Urinary bladder (tissue), 4 donors: ENCODE results near the gene TMX4. TPM values are rescaled to one million over a fixed set of nuclear protein-coding genes. Genes with fewer than 3 reads are reported as not detected.
"Not testable (repeated sequence)": the region's sequence is repeated elsewhere in the genome, so short reads cannot be mapped to it uniquely, and the experiment has no call there.

Experiments
- DNase-seq: peaks from one replicate; pipeline ENCODE4 v3.0.0-alpha.2; 2015; ENCODE audit errors: extremely low spot score
- H3K27ac ChIP-seq: one replicate; pipeline ENCODE4 v1.5.1; 2013; ENCODE audit warnings: low read depth, mild to moderate bottlenecking, moderate library complexity
- H3K36me3 ChIP-seq: one replicate; pipeline ENCODE4 v1.6.1; 2013; ENCODE audit warnings: mild to moderate bottlenecking, moderate library complexity; ENCODE audit not compliant: insufficient read depth
- H3K4me1 ChIP-seq: one replicate; pipeline ENCODE4 v1.6.1; 2013; ENCODE audit warnings: mild to moderate bottlenecking, moderate library complexity; ENCODE audit not compliant: insufficient read depth
- H3K4me3 ChIP-seq: one replicate; pipeline ENCODE4 v1.5.1; 2013; ENCODE audit warnings: low read depth, low read length
- WGBS: extraction: QIAGEN DNeasy Blood & Tissue Kit; methylation state at CpG from one replicate; pipeline ENCODE4 v1.1.7; 2013; 5-methylcytosine and 5-hydroxymethylcytosine counted together
- polyA plus RNA-seq: library from polyadenylated mRNA; stranded (reverse); fragments of 200-250 nt; gene quantifications from one replicate; pipeline ENCODE4 v1.2.3, GENCODE V29; 2013
- total RNA-seq: library from RNA; depleted of rRNA; stranded (reverse); fragments of >200 nt; gene quantifications from one replicate; pipeline ENCODE4 v1.2.3, GENCODE V29; 2014
- donor health status: healthy with polysubstance abuse.
- donor health status: healthy.

The TMX4 gene
- total and polyA plus RNA-seq, 2 donors, result 32.3 to 41.1 TPM

DNA sequence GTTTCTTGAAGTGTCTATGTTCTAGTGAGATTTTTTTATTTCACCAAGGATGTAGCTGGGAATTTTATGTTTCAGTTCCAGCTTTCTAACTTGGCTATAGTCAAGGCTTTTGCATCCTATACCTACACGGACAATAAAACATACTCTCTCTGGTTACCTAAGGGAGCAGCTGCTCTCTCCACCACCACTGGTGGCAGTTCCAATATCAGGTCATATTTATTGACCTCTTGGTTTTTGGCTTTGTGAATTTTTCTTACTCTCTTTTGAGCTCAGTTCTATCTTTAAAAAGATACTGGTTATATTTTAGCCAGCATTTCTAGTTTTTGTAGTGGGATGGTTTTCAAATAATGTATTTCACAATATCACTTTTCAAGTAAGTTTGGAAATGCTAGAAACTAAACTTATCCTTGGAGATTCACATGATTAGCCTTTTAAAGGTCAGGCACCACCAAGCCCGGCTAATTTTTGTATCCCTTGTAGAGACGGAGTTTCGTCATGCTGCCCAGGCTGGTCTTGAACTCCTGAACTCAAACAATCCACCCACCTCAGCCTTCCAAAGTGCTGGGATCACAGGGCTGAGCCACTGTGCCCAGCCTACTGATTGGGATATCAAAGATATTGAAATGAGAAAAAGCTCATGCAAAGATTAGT is 44.7 kb downstream of the TMX4 start:
- Histone ChIP-seq H3K4me1 (no peaks in the 10 kb centered on the region), H3K4me3 (no peak overlapping the region), H3K27ac (no peak overlapping the region), H3K36me3 (no peaks in the 10 kb centered on the region)
- 89% methylated on average over 4 of the region's 4 CpGs for WGBS
- no peak for DNase-seq

DNA sequence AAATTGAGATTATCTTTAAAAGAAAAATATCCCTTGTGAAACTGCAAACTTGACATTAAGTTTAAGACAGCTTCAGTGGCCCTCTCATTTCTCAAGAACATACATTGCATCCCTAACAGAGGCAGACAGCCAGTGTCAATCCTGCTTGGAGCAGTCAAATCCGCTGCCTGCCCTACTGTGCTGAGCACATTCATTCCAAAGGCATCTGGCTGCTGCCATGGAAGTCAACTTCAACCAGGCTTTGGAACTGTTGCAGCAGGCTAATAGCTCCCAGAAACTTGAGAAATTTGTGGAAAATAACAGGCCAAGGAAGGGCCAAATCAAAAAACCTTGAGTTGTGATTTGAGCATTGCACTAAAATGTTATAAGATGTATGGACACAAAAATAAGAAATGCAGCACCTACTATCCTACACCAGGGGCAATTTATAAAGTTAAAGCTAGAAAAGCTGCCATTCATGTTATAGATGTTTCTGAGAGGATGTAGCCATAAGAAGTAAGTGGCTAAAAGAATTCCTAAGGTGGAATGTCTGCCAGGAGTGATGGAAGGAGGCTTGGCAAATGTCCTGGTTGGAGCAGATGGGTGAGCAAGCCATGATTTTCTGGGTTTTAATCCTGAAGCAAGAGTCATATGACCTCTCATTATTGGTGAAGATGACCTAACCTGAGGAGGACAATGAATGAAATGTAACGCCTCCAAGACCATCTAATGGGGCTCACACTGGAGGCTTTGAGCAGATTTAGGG is 47.9 kb downstream of the TMX4 start:
- Histone ChIP-seq H3K36me3 (no peaks in the 10 kb centered on the region), H3K4me3 (no peak overlapping the region), H3K4me1 (no peaks in the 10 kb centered on the region), H3K27ac (no peak overlapping the region)
- DNase-seq, result no peak
- 91% methylated on average over 2 of the region's 2 CpGs for WGBS

DNA sequence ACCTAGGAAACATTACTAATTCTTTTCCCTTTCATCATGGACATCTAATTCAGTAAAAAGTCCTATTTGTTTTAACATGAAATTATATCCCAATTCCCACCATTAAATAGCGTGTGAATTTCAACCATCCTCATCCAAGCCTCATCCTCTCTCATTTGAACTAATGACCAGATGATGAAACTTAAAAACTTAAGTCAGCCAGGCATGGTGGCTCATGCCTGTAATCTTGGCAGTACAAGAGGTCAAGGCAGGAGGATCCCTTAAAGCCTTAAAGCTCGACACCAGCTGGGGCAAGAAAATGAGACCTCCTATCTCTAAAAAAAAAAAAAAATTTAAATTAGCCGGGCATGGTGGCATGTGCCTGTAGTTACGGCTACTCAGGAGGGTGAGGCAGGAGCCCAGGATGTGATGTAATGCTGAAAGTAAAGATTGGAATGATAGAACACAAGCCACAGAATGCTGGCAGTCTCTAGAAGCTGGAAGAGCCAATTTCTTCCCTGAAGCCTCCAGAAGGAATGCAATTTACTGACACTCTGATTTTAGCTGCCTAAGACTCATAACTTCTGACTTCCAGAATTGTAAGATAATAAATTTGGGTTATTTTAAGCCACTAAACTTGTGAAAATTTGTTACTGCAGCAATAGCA is 52.2 kb downstream of the TMX4 start:
- DNase-seq, result no peak
- H3K4me1 ChIP-seq, result no peaks in the 10 kb centered on the region
- no peak overlapping the region for H3K4me3 ChIP-seq
- WGBS, result 59% methylated on average over 4 of the region's 4 CpGs
- H3K27ac ChIP-seq, result no peak overlapping the region
- no peaks in the 10 kb centered on the region for H3K36me3 ChIP-seq

DNA sequence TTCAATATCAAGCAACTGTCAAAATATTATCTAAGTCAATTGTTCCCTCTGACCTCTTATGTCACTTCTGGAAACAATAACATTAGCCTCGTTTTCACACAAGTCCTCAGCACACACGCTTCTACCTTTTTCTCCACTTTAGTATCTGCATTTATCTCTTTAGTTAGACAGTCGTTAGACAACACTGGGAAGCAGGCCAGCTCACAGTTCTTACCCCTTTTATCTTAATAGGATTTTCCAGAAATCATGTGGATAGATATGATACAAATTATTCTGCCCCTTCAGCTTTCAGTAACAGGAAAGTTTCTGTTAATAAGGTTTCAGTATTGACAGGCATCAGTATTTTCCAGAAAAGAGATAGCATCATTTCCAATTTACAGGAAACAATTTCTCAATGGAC is 53.4 kb downstream of the TMX4 start:
- 28% methylated on average over 3 of the region's 3 CpGs for WGBS
- DNase-seq, result no peak
- no peak overlapping the region for H3K27ac ChIP-seq
- no peaks in the 10 kb centered on the region for H3K4me1 ChIP-seq
- no peak overlapping the region for H3K4me3 ChIP-seq
- no peaks in the 10 kb centered on the region for H3K36me3 ChIP-seq

DNA sequence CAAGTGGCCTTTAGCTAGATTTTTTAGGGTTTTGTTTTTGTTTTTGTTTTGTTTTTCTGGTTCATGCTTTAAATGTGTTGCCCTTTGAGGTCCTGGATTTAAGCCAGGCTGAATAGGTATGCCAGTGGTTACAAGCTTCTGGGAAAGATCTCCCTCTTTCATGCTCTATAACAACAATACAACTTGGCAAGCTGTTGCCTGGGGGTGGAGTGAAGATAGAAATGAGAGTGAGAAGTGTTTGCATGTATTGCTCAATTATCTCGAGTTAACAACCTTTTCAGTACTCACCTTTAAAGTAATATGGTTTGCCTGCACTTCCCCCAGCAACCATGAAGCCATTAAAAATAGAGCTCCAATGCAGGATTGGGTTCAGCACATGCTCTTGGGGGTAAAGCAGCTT is 60.1 kb downstream of the TMX4 start:
- no peak overlapping the region for H3K27ac ChIP-seq
- no peak overlapping the region for H3K4me3 ChIP-seq
- no peaks in the 10 kb centered on the region for H3K36me3 ChIP-seq
- WGBS, result 53% methylated on average over 1 of the region's 1 CpG
- H3K4me1 ChIP-seq, result no peaks in the 10 kb centered on the region
- no peak for DNase-seq

DNA sequence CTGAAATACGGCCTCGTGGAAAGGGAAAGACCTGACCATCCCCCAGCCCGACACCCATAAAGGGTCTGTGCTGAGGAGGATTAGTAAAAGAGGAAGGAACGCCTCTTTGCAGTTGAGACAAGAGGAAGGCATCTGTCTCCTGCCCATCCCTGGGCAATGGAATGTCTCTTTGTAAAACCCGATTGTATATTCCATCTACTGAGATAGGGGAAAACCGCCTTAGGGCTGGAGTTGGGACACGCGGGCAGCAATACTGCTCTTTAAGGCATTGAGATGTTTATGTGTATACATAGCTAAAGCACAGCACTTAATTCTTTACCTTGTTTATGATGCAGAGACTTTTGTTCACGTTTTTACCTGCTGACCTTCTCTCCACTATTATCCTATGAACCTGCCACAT is 63.0 kb downstream of the TMX4 start:
- H3K36me3 ChIP-seq, H3K27ac ChIP-seq, H3K4me3 ChIP-seq, H3K4me1 ChIP-seq, DNase-seq: not testable (repeated sequence)
- WGBS, result 78% methylated on average over 9 of the region's 9 CpGs

DNA sequence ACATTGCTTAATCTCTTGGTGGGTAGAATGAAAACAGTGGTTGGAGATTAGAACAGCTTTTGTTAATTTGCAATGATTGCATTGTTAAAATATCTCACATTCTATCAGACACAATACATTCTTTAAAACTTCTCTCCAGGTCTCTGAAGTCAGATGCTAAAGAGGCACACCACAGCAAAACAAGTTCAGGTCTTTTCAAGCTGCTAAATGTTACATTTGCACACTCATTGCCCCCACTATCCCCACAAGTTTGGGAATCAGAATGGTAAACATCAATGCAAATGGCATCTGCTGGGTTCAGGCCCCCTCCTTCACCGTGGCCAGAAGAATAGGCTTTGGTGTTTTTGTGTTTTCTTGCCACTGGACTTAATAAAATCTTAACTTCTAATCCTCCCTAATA is 69.2 kb downstream of the TMX4 start:
- Histone ChIP-seq H3K36me3 (no peaks in the 10 kb centered on the region), H3K27ac (no peak overlapping the region), H3K4me1 (no peaks in the 10 kb centered on the region), H3K4me3 (no peak overlapping the region)
- no peak for DNase-seq
- 70% methylated on average over 1 of the region's 1 CpG for WGBS

DNA sequence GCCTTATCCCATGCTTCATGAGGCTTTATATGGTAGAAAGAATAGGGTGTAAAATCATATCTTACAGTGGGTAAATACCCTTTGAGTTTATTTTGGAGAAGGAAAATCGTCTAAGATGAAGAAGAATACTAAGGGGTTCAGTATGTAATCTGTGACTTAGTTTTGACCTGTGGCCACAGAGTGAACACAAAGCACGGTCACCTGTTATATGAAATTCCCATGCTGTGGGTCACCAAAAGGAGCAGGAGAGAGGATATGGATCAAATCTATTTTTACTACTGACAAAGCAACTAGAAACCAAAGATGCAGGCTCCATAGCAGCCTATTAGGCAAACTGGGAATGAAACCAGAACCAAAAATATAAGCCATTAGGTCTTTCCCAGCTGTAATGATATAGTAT is 75.7 kb downstream of the TMX4 start:
- DNase-seq, result no peak
- no peaks in the 10 kb centered on the region for H3K4me1 ChIP-seq
- H3K4me3 ChIP-seq, result no peak overlapping the region
- no peaks in the 10 kb centered on the region for H3K36me3 ChIP-seq
- 34% methylated on average over 2 of the region's 2 CpGs for WGBS
- H3K27ac ChIP-seq, result no peak overlapping the region

DNA sequence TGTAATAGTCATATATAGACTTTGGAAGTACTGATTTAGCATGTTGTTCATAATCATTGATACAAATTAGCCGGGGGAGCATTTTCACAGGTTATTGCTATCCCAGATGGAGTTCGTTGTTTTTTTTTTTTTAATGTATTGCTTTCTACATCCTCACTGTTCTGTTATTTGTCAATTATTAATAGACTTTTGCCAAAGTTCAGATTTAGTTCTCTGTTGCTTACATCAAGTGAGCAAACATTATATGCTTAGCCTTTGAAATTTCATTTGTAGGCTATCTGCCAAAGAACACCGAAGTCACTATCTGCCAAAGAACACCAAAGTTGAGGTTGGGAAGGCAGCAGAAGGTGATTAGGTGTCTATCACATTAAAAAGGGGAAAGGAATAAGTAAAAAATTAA is 79.2 kb downstream of the TMX4 start, which contains the start of gene HAO1:
Gene HAO1 (minus strand): TSS at position 118 of the 400 bp plus-strand sequence. CDS start 36 bp downstream, at position 82.
- H3K27ac ChIP-seq, result no peak within 1 kb of the TSS
- no peaks in the 10 kb centered on the region for H3K36me3 ChIP-seq
- no peaks in the 10 kb centered on the region for H3K4me1 ChIP-seq
- no peak within 1 kb of the TSS for H3K4me3 ChIP-seq
- DNase-seq, result no peak
- 88% methylated on average over 3 of the region's 3 CpGs for WGBS

DNA sequence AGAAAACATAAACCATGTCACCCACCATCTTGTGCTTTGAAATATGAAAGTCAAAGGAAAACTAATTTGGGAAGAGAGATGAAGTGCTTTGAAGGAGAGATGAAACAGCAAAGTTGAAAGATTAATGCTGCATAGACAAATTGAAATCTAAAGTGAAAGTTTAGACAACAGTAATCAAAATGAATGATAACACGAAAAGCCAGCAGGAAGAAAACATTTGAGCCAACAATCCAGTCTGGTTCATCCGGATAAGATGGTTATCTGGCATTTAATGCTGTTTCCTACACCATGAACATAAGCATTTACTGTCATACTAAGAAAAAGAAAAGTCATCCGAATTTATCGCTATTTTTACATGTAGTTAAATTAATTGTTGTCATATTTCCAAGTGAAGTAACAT is 79.9 kb downstream of the TMX4 start:
- H3K4me1 ChIP-seq, result no peaks in the 10 kb centered on the region
- no peak overlapping the region for H3K4me3 ChIP-seq
- H3K27ac ChIP-seq, result no peak overlapping the region
- 65% methylated on average over 4 of the region's 4 CpGs for WGBS
- no peak for DNase-seq
- H3K36me3 ChIP-seq, result no peaks in the 10 kb centered on the region

DNA sequence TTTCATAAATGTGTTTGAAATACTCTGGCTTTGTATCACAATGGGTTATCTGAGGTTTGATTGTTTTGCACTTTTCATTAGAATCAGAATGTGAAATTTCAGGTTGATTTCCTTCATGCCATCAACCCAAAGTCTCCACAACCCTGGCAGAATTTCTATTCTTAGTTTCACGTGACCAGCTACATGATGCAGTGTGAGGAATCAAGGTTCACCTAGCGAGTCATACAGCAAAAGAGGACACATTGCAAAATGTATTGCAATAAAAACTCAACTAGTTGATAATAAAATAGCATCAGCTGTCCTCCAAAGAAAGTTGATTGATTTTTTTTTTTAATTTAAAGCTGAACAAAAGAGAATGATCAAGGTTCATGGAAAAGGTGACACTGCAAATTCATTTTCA is 81.5 kb downstream of the TMX4 start:
- no peak for DNase-seq
- WGBS, result 94% methylated on average over 2 of the region's 2 CpGs
- no peaks in the 10 kb centered on the region for H3K4me1 ChIP-seq
- no peak overlapping the region for H3K27ac ChIP-seq
- no peaks in the 10 kb centered on the region for H3K36me3 ChIP-seq
- H3K4me3 ChIP-seq, result no peak overlapping the region

DNA sequence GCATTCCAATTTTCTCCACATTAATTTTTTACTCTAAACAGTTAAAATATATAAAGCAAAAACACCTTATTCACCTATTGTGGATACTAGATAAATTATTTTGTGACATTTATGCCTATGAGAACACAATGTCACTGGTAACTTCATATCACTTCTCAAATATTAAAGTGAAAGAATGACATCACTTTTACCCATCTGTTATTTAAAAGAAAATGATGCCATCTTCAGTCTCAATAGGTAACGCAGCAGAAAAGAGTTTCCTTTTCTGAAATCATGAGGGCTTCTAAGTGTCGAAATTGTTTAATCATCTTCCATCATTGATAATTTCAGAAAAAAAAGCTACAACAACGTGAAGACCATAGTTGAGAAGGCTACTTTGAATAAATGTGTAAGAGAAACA is 82.2 kb downstream of the TMX4 start:
- WGBS, result 94% methylated on average over 3 of the region's 3 CpGs
- Histone ChIP-seq H3K36me3 (no peaks in the 10 kb centered on the region), H3K4me1 (no peaks in the 10 kb centered on the region), H3K4me3 (no peak overlapping the region), H3K27ac (no peak overlapping the region)
- no peak for DNase-seq

DNA sequence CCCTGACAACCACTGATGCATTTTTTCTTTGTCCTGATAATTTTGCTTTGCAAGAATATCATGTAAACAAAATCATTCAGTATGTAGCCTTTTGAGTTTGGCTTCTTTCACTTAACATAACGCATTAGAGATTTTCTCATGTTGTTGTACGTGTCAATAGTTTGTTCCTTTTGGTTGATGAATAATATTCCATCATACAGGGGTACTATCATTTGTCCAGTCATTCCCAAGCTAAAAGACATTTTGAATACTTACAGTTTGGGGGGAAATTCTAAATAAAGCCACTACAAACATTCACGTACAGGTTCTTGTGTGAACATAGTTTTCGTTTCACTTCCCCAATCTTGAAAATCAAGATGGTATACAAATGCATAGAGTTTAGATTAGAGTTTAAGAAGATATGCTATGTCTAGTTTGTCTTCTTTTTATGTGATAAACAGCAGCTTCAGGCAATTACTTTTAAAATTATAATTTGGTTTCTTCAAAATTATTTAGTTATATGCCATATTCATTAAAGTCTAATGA is 84.5 kb downstream of the TMX4 start:
- WGBS, result 83% methylated on average over 4 of the region's 4 CpGs
- Histone ChIP-seq H3K4me1 (no peaks in the 10 kb centered on the region), H3K36me3 (no peaks in the 10 kb centered on the region), H3K4me3 (no peak overlapping the region), H3K27ac (no peak overlapping the region)
- no peak for DNase-seq

DNA sequence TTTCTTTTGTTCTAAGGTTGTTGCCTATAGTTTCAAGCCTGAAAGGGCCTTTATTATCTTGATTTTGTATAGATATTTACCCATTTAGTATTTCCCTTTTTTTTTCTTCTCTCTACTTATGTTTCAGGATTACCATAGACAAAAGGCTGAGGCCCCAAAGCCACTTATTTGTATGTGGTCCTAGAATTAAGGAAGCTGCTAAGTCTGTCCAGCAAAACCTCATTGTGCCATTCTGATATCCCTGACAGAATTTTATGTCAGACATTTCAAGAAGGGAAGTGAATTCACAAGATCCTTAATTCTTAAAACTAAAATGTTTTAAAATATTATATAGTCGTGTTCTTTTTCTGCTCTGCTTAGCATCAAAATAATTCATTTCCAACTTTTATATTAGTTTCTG is 86.2 kb downstream of the TMX4 start:
- 73% methylated on average over 1 of the region's 1 CpG for WGBS
- no peak overlapping the region for H3K27ac ChIP-seq
- no peaks in the 10 kb centered on the region for H3K4me1 ChIP-seq
- no peaks in the 10 kb centered on the region for H3K36me3 ChIP-seq
- DNase-seq, result no peak
- no peak overlapping the region for H3K4me3 ChIP-seq
